ENCODE data around the gene FDX2.

The FDX2 gene

DNA sequence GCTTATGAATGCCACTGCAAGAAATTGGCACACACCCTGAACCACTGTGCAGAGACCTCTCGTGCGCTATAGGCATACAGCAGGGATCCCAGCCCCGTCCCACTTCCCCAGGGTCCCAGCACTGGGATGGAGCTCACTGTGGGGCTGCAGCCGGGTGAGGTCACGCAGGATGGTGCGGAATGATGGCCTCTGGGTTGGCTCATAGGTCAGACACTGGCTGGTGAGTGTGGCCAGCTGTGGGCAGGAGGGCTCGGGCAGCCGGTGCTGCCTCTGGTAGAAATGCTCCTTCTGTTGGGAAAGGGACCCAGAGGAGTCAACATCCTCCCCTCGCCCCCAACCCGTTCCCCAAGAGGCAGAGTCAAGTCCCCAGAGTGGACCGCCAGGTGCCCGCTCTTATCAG is 40.6 kb upstream of the FDX2 start:
- no peak for DNase-seq (ENCODE audit: low spot score)
- TF ChIP-seq, protein P1, sequence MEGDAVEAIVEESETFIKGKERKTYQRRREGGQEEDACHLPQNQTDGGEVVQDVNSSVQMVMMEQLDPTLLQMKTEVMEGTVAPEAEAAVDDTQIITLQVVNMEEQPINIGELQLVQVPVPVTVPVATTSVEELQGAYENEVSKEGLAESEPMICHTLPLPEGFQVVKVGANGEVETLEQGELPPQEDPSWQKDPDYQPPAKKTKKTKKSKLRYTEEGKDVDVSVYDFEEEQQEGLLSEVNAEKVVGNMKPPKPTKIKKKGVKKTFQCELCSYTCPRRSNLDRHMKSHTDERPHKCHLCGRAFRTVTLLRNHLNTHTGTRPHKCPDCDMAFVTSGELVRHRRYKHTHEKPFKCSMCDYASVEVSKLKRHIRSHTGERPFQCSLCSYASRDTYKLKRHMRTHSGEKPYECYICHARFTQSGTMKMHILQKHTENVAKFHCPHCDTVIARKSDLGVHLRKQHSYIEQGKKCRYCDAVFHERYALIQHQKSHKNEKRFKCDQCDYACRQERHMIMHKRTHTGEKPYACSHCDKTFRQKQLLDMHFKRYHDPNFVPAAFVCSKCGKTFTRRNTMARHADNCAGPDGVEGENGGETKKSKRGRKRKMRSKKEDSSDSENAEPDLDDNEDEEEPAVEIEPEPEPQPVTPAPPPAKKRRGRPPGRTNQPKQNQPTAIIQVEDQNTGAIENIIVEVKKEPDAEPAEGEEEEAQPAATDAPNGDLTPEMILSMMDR (IDR thresholded peaks at IDR 0.05; ENCODE audit: extremely low read depth, missing control alignments), result no peak

- TF ChIP-seq, protein P1 (IDR thresholded peaks at IDR 0.05; ENCODE audit: extremely low read depth, missing control alignments), result no peak
- DNase-seq (ENCODE audit: low spot score), result no peak
Observed at GRCh38 chr19:10353793-10354391, 38.1 kb upstream of the FDX2 start.

DNA sequence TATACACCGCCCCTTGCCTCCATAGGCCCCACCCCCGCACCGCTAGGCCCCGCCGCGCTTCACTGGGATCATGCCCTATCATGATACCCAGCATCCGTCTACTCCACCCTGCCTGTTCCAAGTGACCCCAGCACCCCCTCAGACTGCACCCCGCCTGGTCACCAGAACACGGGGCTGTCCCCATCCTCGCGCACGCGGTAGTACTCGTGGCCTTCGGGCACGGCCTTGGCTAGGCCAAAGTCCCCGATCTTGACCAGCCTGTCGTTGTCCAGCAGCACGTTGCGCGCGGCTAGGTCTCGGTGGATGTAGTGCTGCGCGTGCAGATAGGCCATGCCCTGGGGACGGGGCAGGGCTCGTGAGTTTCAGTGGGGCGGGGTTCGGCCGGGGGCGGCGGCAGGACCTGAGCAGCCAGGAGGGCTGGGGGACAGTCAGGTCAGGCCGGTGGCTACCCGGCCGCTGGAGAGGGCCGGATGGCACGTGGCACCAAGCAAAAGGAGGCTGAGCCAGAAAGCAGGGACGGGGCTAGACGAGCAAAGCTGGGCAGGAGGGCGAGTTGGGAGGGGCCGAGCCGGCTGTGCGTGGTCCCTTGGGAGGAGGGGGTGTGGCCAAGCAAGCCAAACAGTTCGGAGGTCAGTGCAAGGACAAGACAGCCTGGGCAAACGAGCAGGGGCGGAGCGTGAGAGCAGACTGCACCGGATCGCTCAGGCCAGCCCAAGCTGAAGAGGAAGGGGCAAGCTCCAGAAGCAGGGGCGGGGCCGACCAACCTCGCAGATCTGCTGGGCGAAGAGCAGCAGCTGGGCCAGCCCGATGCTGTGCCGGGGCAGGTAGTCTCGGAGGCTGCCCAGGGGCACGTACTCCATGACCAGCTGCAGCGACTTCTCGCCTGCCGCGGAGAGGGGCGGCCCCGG is 37.2 kb upstream of the FDX2 start:
- DNase-seq (ENCODE audit: low spot score), result no peak
- TF ChIP-seq, protein P1 (IDR thresholded peaks at IDR 0.05; ENCODE audit: extremely low read depth, missing control alignments), result no peak

DNA sequence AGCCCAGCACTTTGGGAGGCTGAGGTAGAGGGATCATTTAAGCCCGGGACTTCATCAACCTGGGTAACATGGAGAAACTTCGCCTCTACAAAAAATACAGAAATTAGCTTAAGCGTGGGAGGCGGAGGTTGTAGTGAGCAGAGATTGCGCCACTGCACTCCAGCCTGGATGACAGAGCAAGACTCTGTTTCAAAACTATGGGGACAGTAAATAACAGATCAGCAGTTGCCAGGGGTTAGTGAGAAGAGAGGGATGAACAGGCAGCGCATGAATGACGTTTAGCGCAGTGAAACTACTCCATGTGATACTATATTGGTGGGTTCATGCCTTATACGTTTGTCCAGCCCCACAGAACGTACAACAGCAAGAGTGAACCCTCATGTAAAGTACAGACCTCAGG is 30.7 kb upstream of the FDX2 start:
- no peak for DNase-seq (ENCODE audit: low spot score)
- TF ChIP-seq, protein P1 (IDR thresholded peaks at IDR 0.05; ENCODE audit: extremely low read depth, missing control alignments), result no peak

- TF ChIP-seq, protein P1 (IDR thresholded peaks at IDR 0.05; ENCODE audit: extremely low read depth, missing control alignments), result no peak
- DNase-seq (ENCODE audit: low spot score), result no peak
Observed at GRCh38 chr19:10344780-10345179, 29.0 kb upstream of the FDX2 start.

GRCh38 chr19:10343495-10343894 is 27.7 kb upstream of the FDX2 start:
- TF ChIP-seq, protein P1 (IDR thresholded peaks at IDR 0.05; ENCODE audit: extremely low read depth, missing control alignments), result no peak

DNA sequence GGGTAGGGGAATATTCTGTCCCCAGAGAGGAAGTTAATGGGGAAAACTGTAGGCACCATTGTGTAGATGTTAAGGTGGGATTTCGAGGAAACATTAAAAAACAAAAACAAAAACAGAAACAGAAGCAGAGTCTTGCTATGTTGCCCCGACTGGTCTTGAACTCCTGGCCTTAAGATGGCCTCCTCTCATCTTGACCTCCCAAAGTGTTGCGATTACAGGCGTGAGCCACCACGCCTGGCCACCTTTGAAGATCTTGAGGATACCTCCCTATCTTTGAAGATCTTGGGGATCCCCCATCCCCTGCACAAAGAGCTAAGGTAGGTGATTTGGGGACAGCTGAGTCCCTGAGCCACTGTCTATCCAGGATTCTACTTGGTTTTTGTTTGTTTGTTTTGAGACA is 24.2 kb upstream of the FDX2 start:
- TF ChIP-seq, protein P1 (IDR thresholded peaks at IDR 0.05; ENCODE audit: extremely low read depth, missing control alignments), result no peak
- DNase-seq (ENCODE audit: low spot score), result no peak

More at GRCh38 chr19:10343495-10343894, 27.7 kb upstream of the FDX2 start:
- DNase-seq (ENCODE audit: low spot score), result no peak

Measured in GM20000 (cell line).